Neural cell (in vitro differentiated cells): Measurements from ENCODE around the gene FASLG.

Experiments
- CTCF ChIP-seq: fragments of 450-650 bp; IDR thresholded peaks from 2 replicates; pipeline ENCODE4 v1.5.1; 2014; ENCODE audit warnings: antibody characterized with exemption, mild to moderate bottlenecking, moderate library complexity; ENCODE audit not compliant: poor library complexity, severe bottlenecking
- POLR2AphosphoS5 ChIP-seq: IDR thresholded peaks from 2 replicates; pipeline ENCODE4 v1.6.1; 2012
- SMC3 ChIP-seq: fragments of 450-650 bp; conservative IDR thresholded peaks from 2 replicates; pipeline ENCODE4 v1.6.1; 2014; ENCODE audit warnings: antibody characterized with exemption, mild to moderate bottlenecking, moderate library complexity; ENCODE audit not compliant: poor library complexity

GRCh38 chr1:172674831-172675613 is 16.1 kb downstream of the FASLG start:
- no peak for TF ChIP-seq CTCF
- TF ChIP-seq SMC3: no peak
- no peak for TF ChIP-seq POLR2AphosphoS5
